Neutrophil (primary cell): Measurements from ENCODE around the gene ARL5A.
A peak's percentile ranks its signal among the peaks of the same experiment; 100 is the strongest.

Source experiments
- H3K27ac ChIP-seq: fragments of 200-600 bp; sonication (generic); 2 replicates; pipeline ENCODE4 v1.5.1; 2016; ENCODE audit warnings: mild to moderate bottlenecking, moderate library complexity
- H3K27me3 ChIP-seq: fragments of 200-600 bp; sonication (generic); 2 replicates; pipeline ENCODE4 v1.6.0; 2016; ENCODE audit warnings: mild to moderate bottlenecking
- H3K36me3 ChIP-seq: fragments of 200-600 bp; sonication (generic); 2 replicates; pipeline ENCODE4 v1.5.1; 2017
- H3K4me1 ChIP-seq, 2 experiments: fragments of 200-600 bp in 1 of 2; sonication (generic) in 1 of 2; 1 replicate in 1 of 2; 2 replicates in 1 of 2; pipeline versions ENCODE4 v1.5.1 to v1.6.1; 2013 to 2016; ENCODE audit warnings: low read depth in 1 of 2, low read length in 1 of 2, mild to moderate bottlenecking in 1 of 2, moderate library complexity in 1 of 2; ENCODE audit not compliant: control insufficient read depth in 1 of 2, insufficient read depth in 1 of 2
- H3K4me3 ChIP-seq, 2 experiments: fragments of 200-600 bp in 1 of 2; sonication (generic) in 1 of 2; 1 replicate in 1 of 2; 2 replicates in 1 of 2; pipeline ENCODE4 v1.5.1; 2013 to 2016; ENCODE audit warnings: low read depth in 1 of 2, low read length in 1 of 2, mild to moderate bottlenecking in 1 of 2, moderate library complexity in 1 of 2
- H3K9me3 ChIP-seq: fragments of 200-600 bp; sonication (generic); 2 replicates; pipeline ENCODE4 v1.5.1; 2016
- TF ChIP-seq, protein P1 (sequence below): fragments of 200-600 bp; sonication (generic); IDR thresholded peaks from 2 replicates; pipeline ENCODE4 v1.5.1; 2016; ENCODE audit warnings: antibody characterized with exemption

ARL5A gene

GRCh38 chr2:151815821-151816489 lies 12.3 kb downstream of the ARL5A start:
- Histone ChIP-seq H3K4me3 (no peak overlapping the region), H3K9me3 (no peaks in the 10 kb centered on the region), H3K27ac (no peak overlapping the region), H3K4me1 (no peaks in the 10 kb centered on the region), H3K27me3 (no peaks in the 10 kb centered on the region), H3K36me3 (peaks cover 34% of the 10 kb centered on the region)
- TF ChIP-seq, protein P1, sequence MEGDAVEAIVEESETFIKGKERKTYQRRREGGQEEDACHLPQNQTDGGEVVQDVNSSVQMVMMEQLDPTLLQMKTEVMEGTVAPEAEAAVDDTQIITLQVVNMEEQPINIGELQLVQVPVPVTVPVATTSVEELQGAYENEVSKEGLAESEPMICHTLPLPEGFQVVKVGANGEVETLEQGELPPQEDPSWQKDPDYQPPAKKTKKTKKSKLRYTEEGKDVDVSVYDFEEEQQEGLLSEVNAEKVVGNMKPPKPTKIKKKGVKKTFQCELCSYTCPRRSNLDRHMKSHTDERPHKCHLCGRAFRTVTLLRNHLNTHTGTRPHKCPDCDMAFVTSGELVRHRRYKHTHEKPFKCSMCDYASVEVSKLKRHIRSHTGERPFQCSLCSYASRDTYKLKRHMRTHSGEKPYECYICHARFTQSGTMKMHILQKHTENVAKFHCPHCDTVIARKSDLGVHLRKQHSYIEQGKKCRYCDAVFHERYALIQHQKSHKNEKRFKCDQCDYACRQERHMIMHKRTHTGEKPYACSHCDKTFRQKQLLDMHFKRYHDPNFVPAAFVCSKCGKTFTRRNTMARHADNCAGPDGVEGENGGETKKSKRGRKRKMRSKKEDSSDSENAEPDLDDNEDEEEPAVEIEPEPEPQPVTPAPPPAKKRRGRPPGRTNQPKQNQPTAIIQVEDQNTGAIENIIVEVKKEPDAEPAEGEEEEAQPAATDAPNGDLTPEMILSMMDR: no peak

DNA sequence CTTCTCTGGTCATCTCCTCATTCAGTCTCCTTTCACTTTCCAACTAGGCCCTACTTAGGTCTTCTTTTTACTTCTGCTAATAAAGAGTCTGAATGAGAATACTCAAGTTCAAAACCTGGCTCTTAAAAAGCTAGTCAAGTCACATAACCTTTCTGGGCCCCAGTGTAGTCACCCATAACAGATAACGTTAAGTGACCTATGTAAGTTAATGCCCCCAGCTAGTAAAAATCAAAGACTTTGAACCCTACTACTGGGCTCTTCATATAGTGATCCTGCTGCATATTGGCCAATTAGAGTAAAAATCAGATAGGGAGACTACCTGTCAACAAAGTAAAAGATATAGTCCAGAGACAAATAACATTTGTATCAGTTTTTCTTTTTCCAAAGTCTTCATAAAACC lies 17.7 kb downstream of the ARL5A start:
- Histone ChIP-seq H3K27ac (no peak overlapping the region), H3K36me3 (peaks cover 28% of the 10 kb centered on the region)

GRCh38 chr2:151809073-151809383 lies 19.2 kb downstream of the ARL5A start:
- TF ChIP-seq, protein P1: no peak
- H3K4me3 ChIP-seq: no peak overlapping the region
- no peaks in the 10 kb centered on the region for H3K9me3 ChIP-seq
- H3K4me1 ChIP-seq: peaks cover 9 to 11% of the 10 kb centered on the region in 2 experiments
- H3K27me3 ChIP-seq: no peaks in the 10 kb centered on the region
- peaks cover 25% of the 10 kb centered on the region for H3K36me3 ChIP-seq
- H3K27ac ChIP-seq: no peak overlapping the region

More for the DNA sequence above, 17.7 kb downstream of the ARL5A start:
- Histone ChIP-seq H3K4me1 (peaks cover 8 to 9% of the 10 kb centered on the region in 2 experiments), H3K4me3 (no peak overlapping the region), H3K27me3 (no peaks in the 10 kb centered on the region), H3K9me3 (no peaks in the 10 kb centered on the region)
- TF ChIP-seq, protein P1: no peak

- no peak overlapping the region for H3K4me3 ChIP-seq
- TF ChIP-seq, protein P1: no peak
- peaks cover 20% of the 10 kb centered on the region for H3K36me3 ChIP-seq
Observed at GRCh38 chr2:151808258-151809072, 19.8 kb downstream of the ARL5A start.

GRCh38 chr2:151805961-151806360 lies 22.3 kb downstream of the ARL5A start:
- Histone ChIP-seq H3K4me3 (no peak overlapping the region), H3K27me3 (no peaks in the 10 kb centered on the region), H3K36me3 (peaks cover 17% of the 10 kb centered on the region)

More at GRCh38 chr2:151808258-151809072, 19.8 kb downstream of the ARL5A start:
- Histone ChIP-seq H3K27ac (no peak overlapping the region), H3K27me3 (no peaks in the 10 kb centered on the region), H3K9me3 (no peaks in the 10 kb centered on the region), H3K4me1 (peaks cover 9 to 11% of the 10 kb centered on the region in 2 experiments)

More at GRCh38 chr2:151805961-151806360, 22.3 kb downstream of the ARL5A start:
- no peaks in the 10 kb centered on the region for H3K9me3 ChIP-seq
- TF ChIP-seq, protein P1: no peak
- peak overlapping the region; percentile 48 for H3K27ac ChIP-seq
- H3K4me1 ChIP-seq: peaks cover 9 to 11% of the 10 kb centered on the region in 2 experiments
